Gastrocnemius medialis (tissue), 4 donors: ENCODE results near the gene TNRC18. TPM values are rescaled to one million over a fixed set of nuclear protein-coding genes. Genes with fewer than 3 reads are reported as not detected.

ENCODE experiments used
- ATAC-seq, 2 donors: fragments of 150-250 bp; one replicate each; pipeline ENCODE4 v1.9.1; 2016
- DNase-seq, 2 donors: peaks; one replicate each; pipeline ENCODE4 v3.0.0-alpha.2; 2019
- H3K27ac ChIP-seq, 4 donors: fragments of 200-600 bp; sonication (generic); 1 replicate in 1 of 4; 2 replicates in 3 of 4; pipeline ENCODE4 v1.5.1; 2016 to 2018; ENCODE audit warnings: mild to moderate bottlenecking in 2 of 4, moderate library complexity in 1 of 4
- H3K27me3 ChIP-seq, 3 donors: fragments of 200-600 bp; sonication (generic) in 2 of 3; 1 replicate in 1 of 3; 2 replicates in 2 of 3; pipeline versions ENCODE4 v1.5.1 to v1.6.0; 2016 to 2019; ENCODE audit warnings: mild to moderate bottlenecking in 1 of 3, moderate library complexity in 1 of 3
- H3K36me3 ChIP-seq, 2 donors: fragments of 200-600 bp; sonication (generic) in 1 of 2; one replicate each; pipeline ENCODE4 v1.5.1; 2017 to 2018
- H3K4me1 ChIP-seq, 2 donors: fragments of 200-600 bp; sonication (generic) in 1 of 2; one replicate each; pipeline ENCODE4 v1.5.1; 2016 to 2017; ENCODE audit warnings: mild to moderate bottlenecking in 2 of 2
- H3K4me3 ChIP-seq, 4 donors: fragments of 200-600 bp; sonication (generic) in 3 of 4; 1 replicate in 1 of 4; 2 replicates in 3 of 4; pipeline ENCODE4 v1.5.1; 2016 to 2019; ENCODE audit warnings: mild to moderate bottlenecking in 2 of 4
- H3K9me3 ChIP-seq, 3 donors: fragments of 200-600 bp; sonication (generic) in 2 of 3; 1 replicate in 1 of 3; 2 replicates in 2 of 3; pipeline ENCODE4 v1.5.1; 2016 to 2019
- POLR2A ChIP-seq, 2 donors: fragments of 450-650 bp; IDR thresholded peaks; one replicate each; pipeline ENCODE4 v1.6.1; 2017; ENCODE audit warnings: antibody characterized with exemption in 2 of 2, mild to moderate bottlenecking in 2 of 2, moderate library complexity in 2 of 2
- in situ Hi-C, 4 donors: fragments of 200-750 bp; cut with MboI; loops; one replicate each; pipeline versions ENCODE4 v1.15.0 to v1.8.0; 2017; ENCODE audit warnings: low sequenced_read_pairs in 4 of 4
- intact Hi-C: fragments of 100-400 bp; cut with DNase I; formaldehyde crosslinking; loops from one replicate; pipeline ENCODE4 v1.15.1; 2023; ENCODE audit warnings: low total_unique reads
- total RNA-seq, 4 donors: library from RNA; depleted of rRNA; stranded (reverse); fragments of >200 nt; gene quantifications; one replicate each; pipeline versions ENCODE4 v1.1.0 to v1.2.3, GENCODE V29; 2016
- TF ChIP-seq, protein P1 (sequence below), 5 experiments: fragments of 450-650 bp in 3 of 5; fragments of 200-600 bp in 2 of 5; sonication (generic) in 2 of 5; IDR thresholded peaks in 4 of 5; conservative IDR thresholded peaks in 1 of 5; 1 replicate in 4 of 5; 2 replicates in 1 of 5; pipeline ENCODE4 v1.5.1; 2016 to 2019; ENCODE audit warnings: antibody characterized with exemption in 5 of 5, mild to moderate bottlenecking in 3 of 5, moderate library complexity in 3 of 5

The TNRC18 gene
- total RNA-seq, 4 donors from 2014 or later: 8.7 to 31.2 (median 20.5) TPM

DNA sequence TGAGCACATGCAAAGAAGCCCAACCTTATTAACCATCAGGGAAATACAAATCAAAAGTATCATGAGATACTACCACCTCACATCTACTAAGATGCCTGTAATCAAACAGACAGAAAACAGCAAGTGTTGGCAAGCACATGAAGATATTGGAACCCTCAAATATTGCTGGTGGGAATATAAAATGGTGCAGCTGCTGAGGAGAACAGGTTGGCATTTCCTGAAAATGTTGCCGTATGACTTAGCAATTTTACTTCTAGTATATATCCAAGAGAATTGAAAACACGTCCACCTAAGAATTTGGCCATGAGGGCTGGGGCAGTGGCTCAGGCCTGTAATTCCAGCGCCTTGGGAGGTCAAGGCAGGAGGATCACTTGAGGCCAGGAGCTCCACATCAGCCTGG is 39.4 kb upstream of the TNRC18 start:
- Histone ChIP-seq H3K4me1 (no peaks in the 10 kb centered on the region), H3K27me3 (no peaks in the 10 kb centered on the region), H3K27ac (no peak overlapping the region), H3K36me3 (no peaks in the 10 kb centered on the region), H3K9me3 (no peaks in the 10 kb centered on the region), H3K4me3 (no peak overlapping the region)
- intact Hi-C loops: no loop called here
- TF ChIP-seq, protein P1, sequence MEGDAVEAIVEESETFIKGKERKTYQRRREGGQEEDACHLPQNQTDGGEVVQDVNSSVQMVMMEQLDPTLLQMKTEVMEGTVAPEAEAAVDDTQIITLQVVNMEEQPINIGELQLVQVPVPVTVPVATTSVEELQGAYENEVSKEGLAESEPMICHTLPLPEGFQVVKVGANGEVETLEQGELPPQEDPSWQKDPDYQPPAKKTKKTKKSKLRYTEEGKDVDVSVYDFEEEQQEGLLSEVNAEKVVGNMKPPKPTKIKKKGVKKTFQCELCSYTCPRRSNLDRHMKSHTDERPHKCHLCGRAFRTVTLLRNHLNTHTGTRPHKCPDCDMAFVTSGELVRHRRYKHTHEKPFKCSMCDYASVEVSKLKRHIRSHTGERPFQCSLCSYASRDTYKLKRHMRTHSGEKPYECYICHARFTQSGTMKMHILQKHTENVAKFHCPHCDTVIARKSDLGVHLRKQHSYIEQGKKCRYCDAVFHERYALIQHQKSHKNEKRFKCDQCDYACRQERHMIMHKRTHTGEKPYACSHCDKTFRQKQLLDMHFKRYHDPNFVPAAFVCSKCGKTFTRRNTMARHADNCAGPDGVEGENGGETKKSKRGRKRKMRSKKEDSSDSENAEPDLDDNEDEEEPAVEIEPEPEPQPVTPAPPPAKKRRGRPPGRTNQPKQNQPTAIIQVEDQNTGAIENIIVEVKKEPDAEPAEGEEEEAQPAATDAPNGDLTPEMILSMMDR (IDR thresholded peaks at IDR 0.05 in 4 of 5, conservative IDR thresholded peaks at IDR 0.05 in 1 of 5): no peak
- no peak for TF ChIP-seq POLR2A (IDR thresholded peaks at IDR 0.05)
- DNase-seq (no peak), ATAC-seq (no peak)
- in situ Hi-C loops: loop anchor here in 2 of 4 donors (25.0 kb wide), 1 partner anchor 226 kb away; no protein-coding TSS in a partner anchor

DNA sequence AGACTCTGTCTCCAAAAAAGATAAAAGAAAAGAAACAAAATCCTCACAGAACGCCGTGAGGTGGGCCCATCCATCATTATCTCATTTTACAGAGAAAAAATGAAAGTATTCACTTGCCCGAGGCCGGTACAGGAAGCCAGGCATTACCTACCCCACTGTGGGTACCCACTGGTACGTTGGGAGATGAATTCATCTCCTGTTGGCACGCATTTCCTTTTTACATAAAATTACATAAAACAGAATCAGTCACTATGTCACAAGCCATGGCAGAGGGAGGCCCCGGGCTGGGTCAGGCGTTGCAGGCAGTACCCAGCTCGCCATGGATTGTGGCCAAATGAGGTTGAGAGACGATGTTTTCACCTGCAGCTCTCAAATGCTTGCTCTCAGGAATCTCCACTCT is 38.6 kb upstream of the TNRC18 start:
- in situ Hi-C loops (loop anchor here in 2 of 4 donors (25.0 kb wide), 1 partner anchor 225 kb away; no protein-coding TSS in a partner anchor), intact Hi-C loops (no loop called here)
- H3K27me3 ChIP-seq: no peaks in the 10 kb centered on the region
- no peak overlapping the region for H3K27ac ChIP-seq
- no peak overlapping the region for H3K4me3 ChIP-seq
- H3K9me3 ChIP-seq: no peaks in the 10 kb centered on the region
- H3K4me1 ChIP-seq: peaks cover 0 to 6% of the 10 kb centered on the region in 2 donors
- no peak for DNase-seq
- TF ChIP-seq POLR2A (IDR thresholded peaks at IDR 0.05): no peak
- ATAC-seq: no peak
- H3K36me3 ChIP-seq: no peaks in the 10 kb centered on the region

DNA sequence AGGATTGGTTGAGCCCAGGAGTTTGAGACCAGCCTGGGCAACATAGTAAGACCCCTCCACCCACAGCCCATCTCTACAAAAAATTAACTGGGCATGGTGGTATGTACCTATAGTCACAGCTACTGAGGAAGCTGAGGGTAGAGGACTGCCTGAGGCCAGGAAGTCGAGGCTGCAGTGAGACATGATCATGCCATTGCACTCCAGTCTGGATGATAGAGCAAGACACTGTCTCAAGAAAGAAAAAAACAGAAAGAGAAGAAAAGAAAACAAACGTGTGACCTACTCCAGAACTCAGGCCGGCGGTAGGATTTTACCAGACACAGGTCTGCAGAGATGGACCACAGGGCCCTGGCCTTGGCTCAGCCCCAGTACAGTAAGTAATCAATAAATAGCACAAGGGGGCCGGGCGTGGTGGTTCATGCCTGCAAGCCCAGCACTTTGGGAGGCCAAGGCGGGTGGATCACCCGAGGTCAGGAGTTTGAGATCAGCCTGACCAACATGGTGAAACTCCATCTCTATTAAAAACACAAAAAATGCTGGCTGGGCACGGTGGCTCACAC is 35.4 kb upstream of the TNRC18 start:
- intact Hi-C loops: no loop called here
- H3K4me1 ChIP-seq: peaks cover 0 to 6% of the 10 kb centered on the region in 2 donors
- ATAC-seq: no peak
- H3K27me3 ChIP-seq: no peaks in the 10 kb centered on the region
- no peaks in the 10 kb centered on the region for H3K36me3 ChIP-seq
- no peaks in the 10 kb centered on the region for H3K9me3 ChIP-seq
- in situ Hi-C loops: loop anchor here (10.0 to 25.0 kb wide), 3 partner anchors 214 to 224 kb away; no protein-coding TSS in a partner anchor
- DNase-seq: no peak
- no peak overlapping the region for H3K4me3 ChIP-seq
- TF ChIP-seq, protein P1 (IDR thresholded peaks at IDR 0.05 in 4 of 5, conservative IDR thresholded peaks at IDR 0.05 in 1 of 5): no peak
- no peak for TF ChIP-seq POLR2A (IDR thresholded peaks at IDR 0.05)
- no peak overlapping the region for H3K27ac ChIP-seq

DNA sequence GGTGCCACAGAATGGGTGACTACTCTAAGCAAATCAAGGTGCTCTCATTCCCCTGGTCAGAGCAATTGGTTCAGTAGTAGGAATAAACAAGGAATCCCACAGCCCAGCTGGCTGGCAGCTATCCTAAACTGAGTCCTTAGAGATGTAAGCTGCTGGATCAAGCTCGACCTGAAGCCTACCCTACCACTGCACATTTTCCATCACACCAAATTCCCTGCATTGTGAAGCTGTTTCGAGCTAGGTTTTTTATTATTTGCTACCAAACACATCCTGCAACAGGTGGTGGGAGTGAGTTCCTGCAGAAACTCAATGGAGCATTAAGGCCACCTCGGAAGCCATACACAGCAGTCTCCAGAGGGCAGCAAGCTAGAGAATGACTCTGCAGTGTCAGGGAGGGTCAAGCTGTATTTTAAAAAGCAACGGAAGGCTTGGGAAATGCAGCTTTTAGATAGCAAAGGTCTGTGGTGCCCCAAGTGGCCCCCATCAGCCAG is 33.7 kb upstream of the TNRC18 start:
- intact Hi-C loops: no loop called here
- peak overlapping the region in 1 of 4 donors; percentile 27 for H3K27ac ChIP-seq
- no peak for DNase-seq
- peaks cover 3 to 6% of the 10 kb centered on the region in 2 donors for H3K4me1 ChIP-seq
- H3K36me3 ChIP-seq: no peaks in the 10 kb centered on the region
- H3K27me3 ChIP-seq: no peaks in the 10 kb centered on the region
- TF ChIP-seq, protein P1 (IDR thresholded peaks at IDR 0.05 in 4 of 5, conservative IDR thresholded peaks at IDR 0.05 in 1 of 5): no peak
- TF ChIP-seq POLR2A (IDR thresholded peaks at IDR 0.05): no peak
- no peak overlapping the region for H3K4me3 ChIP-seq
- no peak for ATAC-seq
- in situ Hi-C loops: loop anchor here (10.0 to 25.0 kb wide), 3 partner anchors 212 to 222 kb away; no protein-coding TSS in a partner anchor
- H3K9me3 ChIP-seq: no peaks in the 10 kb centered on the region

DNA sequence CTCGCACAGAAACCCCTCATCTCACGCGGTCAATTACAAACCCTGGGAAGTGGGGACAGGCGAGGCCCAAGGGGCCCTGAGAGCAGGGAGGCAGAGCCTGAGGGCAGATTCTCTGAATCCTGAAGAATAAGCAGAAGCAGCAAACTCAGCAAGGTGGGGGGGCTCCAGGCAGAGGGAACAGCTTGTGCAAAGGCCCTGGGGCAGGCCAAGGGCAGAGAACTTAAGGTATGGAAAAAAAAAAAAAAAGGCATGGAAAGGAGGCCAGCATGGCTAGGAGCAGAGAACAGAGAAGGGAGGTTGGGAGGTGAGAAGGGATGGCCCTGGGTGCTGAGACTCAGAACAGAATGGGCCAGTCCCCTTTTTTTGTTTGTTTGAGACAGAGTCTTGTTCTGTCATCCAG is 32.8 kb upstream of the TNRC18 start:
- ATAC-seq: no peak
- Histone ChIP-seq H3K4me1 (peaks cover 4 to 6% of the 10 kb centered on the region in 2 donors), H3K27me3 (no peaks in the 10 kb centered on the region), H3K4me3 (no peak overlapping the region), H3K9me3 (no peaks in the 10 kb centered on the region), H3K27ac (no peak overlapping the region), H3K36me3 (no peaks in the 10 kb centered on the region)
- no peak for TF ChIP-seq POLR2A (IDR thresholded peaks at IDR 0.05)
- TF ChIP-seq, protein P1 (IDR thresholded peaks at IDR 0.05 in 4 of 5, conservative IDR thresholded peaks at IDR 0.05 in 1 of 5): no peak
- no peak for DNase-seq
- in situ Hi-C loops (loop anchor here (10.0 to 25.0 kb wide), 3 partner anchors 212 to 222 kb away; no protein-coding TSS in a partner anchor), intact Hi-C loops (no loop called here)
